ENCODE results near the gene DGKA. TPM values are rescaled to one million over a fixed set of nuclear protein-coding genes. Genes with fewer than 3 reads are reported as not detected.

The DGKA gene
- total RNA-seq, 1 experiment from 2014 or later, result 25.9 TPM

DNA sequence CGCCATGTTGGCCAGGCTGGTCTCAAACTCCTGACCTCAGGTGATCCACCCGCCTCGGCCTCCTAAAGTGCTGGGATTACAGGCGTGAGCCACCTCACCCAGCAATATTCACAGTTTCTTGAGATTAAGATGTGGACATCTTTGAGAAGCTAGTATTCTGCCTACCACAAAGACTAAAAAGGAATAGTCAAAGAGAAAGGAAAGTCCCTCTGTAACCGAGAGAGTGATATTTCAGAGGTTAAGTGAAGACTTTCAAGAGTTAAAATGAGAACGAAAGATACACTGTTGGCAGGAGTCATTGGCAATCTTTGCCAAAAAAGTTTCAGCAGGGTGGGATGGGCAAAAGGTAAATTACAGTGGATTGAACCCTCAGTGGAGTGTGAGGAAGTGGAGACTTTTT lies 15.6 kb downstream of the DGKA start:
- H3K79me1 ChIP-seq (ENCODE audit: insufficient read depth, low read depth, low read length, poor library complexity, severe bottlenecking), result no peaks in the 10 kb centered on the region
- no peak overlapping the region for H2AFZ ChIP-seq (ENCODE audit: low read length)
- H3K9me3 ChIP-seq (ENCODE audit: control insufficient read depth, low read depth, low read length), result no peaks in the 10 kb centered on the region
- Mint-ChIP-seq H3K36me3 (ENCODE audit: insufficient read depth in 1 of 3, low read depth in 3 of 3) (peaks cover 0 to 9% (median 0%) of the 10 kb centered on the region in 3 experiments; a peak in 4 of 7 replicates), H3K4me3 (no peak overlapping the region), H3K27me3 (ENCODE audit: low read depth) (no peaks in the 10 kb centered on the region; the same call in 1 of the 2 replicates), H3K27ac (peak overlapping the region in 1 of 3 experiments; percentile 10; a peak in 2 of 7 replicates), H3K9me3 (no peaks in the 10 kb centered on the region), H3K4me1 (no peaks in the 10 kb centered on the region)
- H3K23me2 ChIP-seq (ENCODE audit: insufficient read length, low read depth, low read length, poor library complexity, severe bottlenecking), result no peaks in the 10 kb centered on the region
- H3K56ac ChIP-seq (ENCODE audit: insufficient read length, low read depth, low read length), result no peak overlapping the region
- DNase-seq, result no peak
- H2BK12ac ChIP-seq (ENCODE audit: insufficient read length, low read depth, low read length), result no peak overlapping the region
- no peak overlapping the region for H3K18ac ChIP-seq (ENCODE audit: insufficient read length, low read depth, low read length)
- no peak overlapping the region for H2BK5ac ChIP-seq (ENCODE audit: insufficient read length, low read length)
- no peak overlapping the region for H2BK20ac ChIP-seq (ENCODE audit: low read depth, low read length, poor library complexity, severe bottlenecking)
- no peaks in the 10 kb centered on the region for H4K20me1 ChIP-seq (ENCODE audit: control insufficient read depth, insufficient read depth, insufficient read length)
- no peak overlapping the region for H3K23ac ChIP-seq (ENCODE audit: insufficient read length, low read depth, low read length)
- H3K4me2 ChIP-seq (ENCODE audit: insufficient read depth, insufficient read length, low read length), result no peak overlapping the region
- TF ChIP-seq, protein P1, sequence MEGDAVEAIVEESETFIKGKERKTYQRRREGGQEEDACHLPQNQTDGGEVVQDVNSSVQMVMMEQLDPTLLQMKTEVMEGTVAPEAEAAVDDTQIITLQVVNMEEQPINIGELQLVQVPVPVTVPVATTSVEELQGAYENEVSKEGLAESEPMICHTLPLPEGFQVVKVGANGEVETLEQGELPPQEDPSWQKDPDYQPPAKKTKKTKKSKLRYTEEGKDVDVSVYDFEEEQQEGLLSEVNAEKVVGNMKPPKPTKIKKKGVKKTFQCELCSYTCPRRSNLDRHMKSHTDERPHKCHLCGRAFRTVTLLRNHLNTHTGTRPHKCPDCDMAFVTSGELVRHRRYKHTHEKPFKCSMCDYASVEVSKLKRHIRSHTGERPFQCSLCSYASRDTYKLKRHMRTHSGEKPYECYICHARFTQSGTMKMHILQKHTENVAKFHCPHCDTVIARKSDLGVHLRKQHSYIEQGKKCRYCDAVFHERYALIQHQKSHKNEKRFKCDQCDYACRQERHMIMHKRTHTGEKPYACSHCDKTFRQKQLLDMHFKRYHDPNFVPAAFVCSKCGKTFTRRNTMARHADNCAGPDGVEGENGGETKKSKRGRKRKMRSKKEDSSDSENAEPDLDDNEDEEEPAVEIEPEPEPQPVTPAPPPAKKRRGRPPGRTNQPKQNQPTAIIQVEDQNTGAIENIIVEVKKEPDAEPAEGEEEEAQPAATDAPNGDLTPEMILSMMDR (conservative IDR thresholded peaks at IDR 0.05), result no peak
- no peak overlapping the region for H3T11ph ChIP-seq (ENCODE audit: low read length)
- no peak overlapping the region for H4K5ac ChIP-seq (ENCODE audit: insufficient read length, low read depth, low read length)
- no peaks in the 10 kb centered on the region for H3K79me2 ChIP-seq (ENCODE audit: insufficient read depth, low read length)
- H3K9ac ChIP-seq (ENCODE audit: extremely low read depth, insufficient read length, low read length), result no peak overlapping the region
- no peaks in the 10 kb centered on the region for H3K27me3 ChIP-seq (ENCODE audit: insufficient read depth, low read length)
- no peak overlapping the region for H4K8ac ChIP-seq (replicated peaks; ENCODE audit: insufficient read length, low read depth, low read length)
- no peaks in the 10 kb centered on the region for H3K4me1 ChIP-seq (ENCODE audit: insufficient read depth, low read length)
- no CpG with 5 or more reads among the region's 6 CpGs for WGBS (ENCODE audit: extremely low coverage, insufficient read length, low lambda C conversion rate)
- H2AK5ac ChIP-seq (ENCODE audit: insufficient read length, low read length), result no peak overlapping the region
- H2BK15ac ChIP-seq (ENCODE audit: low read depth, low read length), result no peak overlapping the region
- no peak overlapping the region for H2BK120ac ChIP-seq (ENCODE audit: low read depth, low read length, poor library complexity, severe bottlenecking)
- H3K27ac ChIP-seq (ENCODE audit: insufficient read length, low read depth, low read length), result no peak overlapping the region
- H4K91ac ChIP-seq (ENCODE audit: insufficient read length, low read depth, low read length), result no peak overlapping the region
- no peak overlapping the region for H3K14ac ChIP-seq (ENCODE audit: insufficient read depth, low read length)
- no peak overlapping the region for H3K4ac ChIP-seq (ENCODE audit: low read depth, low read length)

All from H9 (cell line).